Aorta (tissue), 5 donors: ENCODE measurements around the gene DTNB. TPM values are rescaled to one million over a fixed set of nuclear protein-coding genes. Genes with fewer than 3 reads are reported as not detected.

Experiments used
- ATAC-seq: fragments of 200-7000 bp; cut with Tn5 transposase; one replicate; pipeline ENCODE4 v1.9.1; 2022; ENCODE audit warnings: moderate library complexity; ENCODE audit not compliant: low FRiP score
- DNase-seq, 2 donors: peaks; one replicate each; pipeline ENCODE4 v3.0.0-alpha.2; 2020
- H3K27ac ChIP-seq, 2 donors: one replicate each; pipeline ENCODE4 v1.5.1; 2013; ENCODE audit warnings: low read length in 2 of 2, mild to moderate bottlenecking in 2 of 2, moderate library complexity in 2 of 2, control low read depth in 1 of 2, inconsistent platforms in 1 of 2, low read depth in 1 of 2
- H3K27me3 ChIP-seq, 2 donors: one replicate each; pipeline ENCODE4 v1.6.1; 2013; ENCODE audit warnings: control low read depth in 1 of 2, low read length in 1 of 2, mild to moderate bottlenecking in 1 of 2, moderate library complexity in 1 of 2; ENCODE audit not compliant: insufficient read depth in 2 of 2, control insufficient read depth in 1 of 2
- H3K36me3 ChIP-seq, 2 donors: one replicate each; pipeline ENCODE4 v1.6.1; 2013; ENCODE audit warnings: control low read depth in 1 of 2, low read length in 1 of 2, mild to moderate bottlenecking in 1 of 2; ENCODE audit not compliant: insufficient read depth in 2 of 2, control insufficient read depth in 1 of 2
- H3K4me1 ChIP-seq, 2 donors: one replicate each; pipeline ENCODE4 v1.6.1; 2013; ENCODE audit warnings: low read length in 2 of 2, control low read depth in 1 of 2, mild to moderate bottlenecking in 1 of 2, moderate library complexity in 1 of 2; ENCODE audit not compliant: insufficient read depth in 2 of 2, control insufficient read depth in 1 of 2
- H3K4me3 ChIP-seq, 2 donors: one replicate each; pipeline ENCODE4 v1.5.1; 2013; ENCODE audit warnings: low read length in 2 of 2, control low read depth in 1 of 2, mild to moderate bottlenecking in 1 of 2
- H3K9me3 ChIP-seq: one replicate; pipeline ENCODE4 v1.6.1; 2013; ENCODE audit warnings: mild to moderate bottlenecking, low read length; ENCODE audit not compliant: control insufficient read depth
- WGBS, 2 donors: extraction: QIAGEN DNeasy Blood & Tissue Kit; methylation state at CpG; one replicate each; pipeline ENCODE4 v1.1.7; 2013; 5-methylcytosine and 5-hydroxymethylcytosine counted together
- intact Hi-C, 2 donors: fragments of 100-400 bp; cut with DNase I; formaldehyde crosslinking; loops; one replicate each; pipeline versions ENCODE4 v1.14.2 to v1.15.0; 2022
- polyA plus RNA-seq, 2 donors: library from polyadenylated mRNA; stranded (reverse); fragments of 200-250 nt; gene quantifications; one replicate each; pipeline ENCODE4 v1.2.3, GENCODE V29; 2013
- total RNA-seq, 2 donors: library from RNA; stranded (reverse); fragmentation: NEBNext Ultra II Directional; extraction: Animal tissue kit (Norgen Biotek cat#: 25700); gene quantifications; one replicate each; pipeline ENCODE4 v1.2.1, GENCODE V29; 2021
- donor health status: healthy with polysubstance abuse.
- donor health status: Bipolar disorder and iron deficiency.
- donor health status: DM: no; HTN: no; CAD: no.
- donor health status: DM: no; HTN: no; CAD: no.
- donor health status: DM: yes; HTN: yes; CAD: no.

DTNB gene
- total and polyA plus RNA-seq, 4 donors: 14.7 to 33.7 (median 17.1) TPM

GRCh38 chr2:25334482-25334881 is 338.9 kb downstream of the DTNB start:
- Histone ChIP-seq H3K27me3 (no peaks in the 10 kb centered on the region), H3K27ac (no peak overlapping the region), H3K4me1 (no peaks in the 10 kb centered on the region), H3K9me3 (no peaks in the 10 kb centered on the region), H3K4me3 (no peak overlapping the region), H3K36me3 (no peaks in the 10 kb centered on the region)
- WGBS, 2 donors: 91% methylated on average over 8 of the region's 8 CpGs
- DNase-seq (no peak), ATAC-seq (no peak)
- intact Hi-C loops: no loop called here

GRCh38 chr2:25333981-25334380 is 339.4 kb downstream of the DTNB start:
- intact Hi-C loops: no loop called here
- no peaks in the 10 kb centered on the region for H3K27me3 ChIP-seq
- H3K4me3 ChIP-seq: no peak overlapping the region
- no peaks in the 10 kb centered on the region for H3K9me3 ChIP-seq
- no peak overlapping the region for H3K27ac ChIP-seq
- H3K4me1 ChIP-seq: no peaks in the 10 kb centered on the region
- ATAC-seq: no peak
- 71 to 72% methylated on average over 4 of the region's 4 CpGs for WGBS, 2 donors
- H3K36me3 ChIP-seq: no peaks in the 10 kb centered on the region
- DNase-seq: no peak

GRCh38 chr2:25332571-25332970 is 340.8 kb downstream of the DTNB start:
- 19 to 21% methylated on average over 9 of the region's 9 CpGs for WGBS, 2 donors

GRCh38 chr2:25331686-25332365 is 341.6 kb downstream of the DTNB start:
- ATAC-seq (no peak), DNase-seq (peak in 1 of 2 donors; percentile 74)
- Histone ChIP-seq H3K27me3 (no peaks in the 10 kb centered on the region), H3K4me1 (no peaks in the 10 kb centered on the region), H3K9me3 (no peaks in the 10 kb centered on the region), H3K27ac (no peak overlapping the region), H3K4me3 (no peak overlapping the region), H3K36me3 (no peaks in the 10 kb centered on the region)
- intact Hi-C loops: no loop called here
- 83 to 87% methylated on average over 23 of the region's 23 CpGs for WGBS, 2 donors

More at GRCh38 chr2:25332571-25332970, 340.8 kb downstream of the DTNB start:
- no peaks in the 10 kb centered on the region for H3K27me3 ChIP-seq
- no peak overlapping the region for H3K4me3 ChIP-seq
- DNase-seq (peak in 1 of 2 donors; percentile 71), ATAC-seq (no peak)
- no peak overlapping the region for H3K27ac ChIP-seq
- H3K9me3 ChIP-seq: no peaks in the 10 kb centered on the region
- intact Hi-C loops: no loop called here
- no peaks in the 10 kb centered on the region for H3K4me1 ChIP-seq
- no peaks in the 10 kb centered on the region for H3K36me3 ChIP-seq

GRCh38 chr2:25330937-25331336 is 342.4 kb downstream of the DTNB start:
- WGBS, 2 donors: 89 to 91% methylated on average over 4 of the region's 4 CpGs
- Histone ChIP-seq H3K4me3 (no peak overlapping the region), H3K4me1 (no peaks in the 10 kb centered on the region), H3K36me3 (no peaks in the 10 kb centered on the region), H3K27ac (no peak overlapping the region), H3K9me3 (no peaks in the 10 kb centered on the region), H3K27me3 (no peaks in the 10 kb centered on the region)
- ATAC-seq (no peak), DNase-seq (no peak)
- intact Hi-C loops: no loop called here

- no peaks in the 10 kb centered on the region for H3K9me3 ChIP-seq
- intact Hi-C loops: no loop called here
- 83 to 85% methylated on average over 10 of the region's 10 CpGs for WGBS, 2 donors
- no peak overlapping the region for H3K4me3 ChIP-seq
- no peaks in the 10 kb centered on the region for H3K4me1 ChIP-seq
- H3K36me3 ChIP-seq: no peaks in the 10 kb centered on the region
- H3K27me3 ChIP-seq: no peaks in the 10 kb centered on the region
- no peak overlapping the region for H3K27ac ChIP-seq
- DNase-seq: peak in 1 of 2 donors; percentile 26
- no peak for ATAC-seq
Observed at GRCh38 chr2:25330273-25330672, 343.1 kb downstream of the DTNB start.

GRCh38 chr2:25328152-25329085 is 345.0 kb downstream of the DTNB start:
- Histone ChIP-seq H3K4me1 (no peaks in the 10 kb centered on the region), H3K27me3 (no peaks in the 10 kb centered on the region), H3K36me3 (no peaks in the 10 kb centered on the region), H3K9me3 (no peaks in the 10 kb centered on the region), H3K4me3 (no peak overlapping the region), H3K27ac (peak overlapping the region; percentile 7 to 38)
- peak in 1 of 2 donors; percentile 26 for DNase-seq
- whole genome bisulfite sequencing, 2 donors: 74 to 77% methylated on average over 27 of the region's 27 CpGs
- no peak for ATAC-seq
- intact Hi-C loops: loop anchor here in 1 of 2 donors (5.0 kb wide), 1 partner anchor 36 kb away; no protein-coding TSS in a partner anchor
